ENCODE data around the gene PMF1.
A peak's percentile ranks its signal among the peaks of the same experiment; 100 is the strongest.

The PMF1 gene

DNA sequence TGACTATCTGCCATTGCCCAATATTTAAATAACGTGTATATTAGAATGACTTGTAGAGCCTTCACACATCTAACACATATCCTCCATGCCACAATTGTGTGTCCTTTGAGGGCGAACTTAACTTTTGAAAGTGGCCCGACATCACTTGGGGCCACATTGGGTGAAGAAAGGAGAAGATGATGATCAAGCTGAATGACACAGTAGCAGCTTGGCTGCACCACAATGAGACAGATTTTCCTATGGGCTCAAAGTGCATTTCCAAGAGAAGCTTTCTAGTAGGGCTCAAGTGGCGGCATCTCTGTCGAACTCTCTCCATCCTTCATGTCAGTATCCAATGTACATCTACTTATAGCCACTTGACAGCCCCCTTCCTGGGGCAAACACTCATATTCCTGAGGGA lies 25.4 kb downstream of the PMF1 start:
- DNase-seq, result no peak

- DNase-seq, result peak; percentile 41
Measured at GRCh38 chr1:156241311-156241811, 28.6 kb downstream of the PMF1 start.

DNA sequence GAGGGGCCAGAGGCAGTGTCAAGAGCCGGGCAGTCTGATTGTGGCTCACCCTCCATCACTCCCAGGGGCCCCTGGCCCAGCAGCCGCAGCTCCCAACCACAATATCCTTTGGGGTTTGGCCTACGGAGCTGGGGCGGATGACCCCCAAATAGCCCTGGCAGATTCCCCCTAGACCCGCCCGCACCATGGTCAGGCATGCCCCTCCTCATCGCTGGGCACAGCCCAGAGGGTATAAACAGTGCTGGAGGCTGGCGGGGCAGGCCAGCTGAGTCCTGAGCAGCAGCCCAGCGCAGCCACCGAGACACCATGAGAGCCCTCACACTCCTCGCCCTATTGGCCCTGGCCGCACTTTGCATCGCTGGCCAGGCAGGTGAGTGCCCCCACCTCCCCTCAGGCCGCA lies 29.1 kb downstream of the PMF1 start, which contains the start of gene BGLAP:
Gene BGLAP (plus strand): TSS at position 259 of the 400 bp plus-strand sequence. CDS start 48 bp downstream, at position 307.
- DNase-seq, result no peak

DNA sequence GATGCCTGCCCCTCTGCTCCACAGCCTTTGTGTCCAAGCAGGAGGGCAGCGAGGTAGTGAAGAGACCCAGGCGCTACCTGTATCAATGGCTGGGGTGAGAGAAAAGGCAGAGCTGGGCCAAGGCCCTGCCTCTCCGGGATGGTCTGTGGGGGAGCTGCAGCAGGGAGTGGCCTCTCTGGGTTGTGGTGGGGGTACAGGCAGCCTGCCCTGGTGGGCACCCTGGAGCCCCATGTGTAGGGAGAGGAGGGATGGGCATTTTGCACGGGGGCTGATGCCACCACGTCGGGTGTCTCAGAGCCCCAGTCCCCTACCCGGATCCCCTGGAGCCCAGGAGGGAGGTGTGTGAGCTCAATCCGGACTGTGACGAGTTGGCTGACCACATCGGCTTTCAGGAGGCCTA lies 29.9 kb downstream of the PMF1 start:
- DNase-seq, result no peak

DNA sequence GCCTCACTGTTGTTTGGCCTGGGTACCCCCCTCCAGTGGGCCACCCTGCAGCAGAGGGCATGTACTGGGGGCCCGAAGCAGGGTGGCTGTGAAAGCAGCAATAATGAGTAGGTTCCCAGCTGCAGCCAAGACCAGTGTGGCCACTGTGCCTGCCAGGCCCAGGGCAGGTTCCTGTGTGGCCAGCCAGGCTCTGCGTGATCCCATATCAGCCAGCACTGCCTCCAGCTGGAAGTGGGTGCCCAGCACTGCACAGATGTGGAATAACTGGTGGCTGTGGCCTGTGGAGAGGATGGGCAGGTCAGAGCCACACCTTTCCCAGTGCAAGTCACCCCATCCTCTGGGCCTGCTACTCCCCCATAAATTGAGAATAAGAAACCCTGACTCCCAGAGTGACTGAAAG lies 31.3 kb downstream of the PMF1 start:
- DNase-seq, result no peak

DNA sequence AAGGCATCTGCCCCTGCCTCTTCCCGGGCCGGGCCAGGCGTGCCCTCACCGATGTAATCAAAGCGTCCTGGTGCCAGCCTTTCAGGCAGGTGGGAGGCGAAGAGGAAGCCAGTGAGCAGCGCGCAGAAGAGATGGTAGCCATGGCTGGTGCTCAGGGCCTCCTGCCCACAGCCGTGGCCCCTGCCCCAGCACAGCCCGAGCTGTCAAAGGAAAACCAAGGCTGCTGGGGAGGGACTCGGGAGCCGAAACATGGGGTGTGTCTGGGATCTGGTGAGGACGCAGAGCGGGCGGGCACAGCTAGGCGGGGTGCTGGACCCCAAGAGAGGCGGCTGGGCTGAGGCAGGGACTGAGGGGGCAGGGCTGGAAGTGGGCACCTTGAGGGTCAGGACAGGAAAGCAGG lies 31.9 kb downstream of the PMF1 start:
- no peak for DNase-seq

DNA sequence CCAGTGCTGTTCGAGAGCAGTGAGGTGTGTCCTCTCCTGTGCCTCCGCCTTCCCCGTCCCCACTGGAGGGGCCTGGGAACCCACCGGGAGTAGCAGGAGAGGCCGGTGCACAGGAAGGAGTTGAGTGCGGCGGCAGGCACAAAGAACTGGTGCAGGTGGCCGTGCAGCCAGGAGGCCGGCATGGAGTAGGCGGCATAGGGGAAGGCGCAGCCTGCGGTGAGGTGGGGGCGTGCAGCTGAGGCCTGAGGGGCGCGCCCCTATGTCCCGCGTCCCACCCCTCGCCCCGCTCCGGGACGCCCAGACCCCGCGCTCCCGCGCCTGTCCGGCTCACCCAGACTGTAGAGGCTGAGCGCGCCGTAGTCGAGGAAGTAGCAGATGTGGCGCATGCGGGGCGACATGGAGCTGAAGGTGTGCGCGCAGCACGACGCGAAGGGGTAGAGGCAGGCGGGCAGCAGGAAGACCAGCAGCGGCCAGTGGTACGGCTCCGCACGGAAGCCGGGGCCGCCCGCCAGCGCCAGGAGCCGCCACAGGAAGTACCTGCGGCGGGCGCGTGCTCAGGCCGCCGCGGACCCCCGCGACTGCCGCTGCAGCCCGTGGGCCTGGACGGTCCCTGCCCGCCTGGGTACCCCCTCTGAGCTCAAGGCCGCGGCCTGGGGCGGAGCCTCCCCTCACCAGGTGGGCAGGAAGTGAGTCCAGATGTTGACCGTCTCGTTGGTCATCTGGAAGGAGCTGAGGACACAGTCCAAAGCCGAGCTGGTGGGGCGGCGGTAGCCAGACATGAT lies 32.8 kb downstream of the PMF1 start:
- no peak for DNase-seq

- no peak for DNase-seq
Measured at GRCh38 chr1:156246241-156246780, 33.5 kb downstream of the PMF1 start.

DNA sequence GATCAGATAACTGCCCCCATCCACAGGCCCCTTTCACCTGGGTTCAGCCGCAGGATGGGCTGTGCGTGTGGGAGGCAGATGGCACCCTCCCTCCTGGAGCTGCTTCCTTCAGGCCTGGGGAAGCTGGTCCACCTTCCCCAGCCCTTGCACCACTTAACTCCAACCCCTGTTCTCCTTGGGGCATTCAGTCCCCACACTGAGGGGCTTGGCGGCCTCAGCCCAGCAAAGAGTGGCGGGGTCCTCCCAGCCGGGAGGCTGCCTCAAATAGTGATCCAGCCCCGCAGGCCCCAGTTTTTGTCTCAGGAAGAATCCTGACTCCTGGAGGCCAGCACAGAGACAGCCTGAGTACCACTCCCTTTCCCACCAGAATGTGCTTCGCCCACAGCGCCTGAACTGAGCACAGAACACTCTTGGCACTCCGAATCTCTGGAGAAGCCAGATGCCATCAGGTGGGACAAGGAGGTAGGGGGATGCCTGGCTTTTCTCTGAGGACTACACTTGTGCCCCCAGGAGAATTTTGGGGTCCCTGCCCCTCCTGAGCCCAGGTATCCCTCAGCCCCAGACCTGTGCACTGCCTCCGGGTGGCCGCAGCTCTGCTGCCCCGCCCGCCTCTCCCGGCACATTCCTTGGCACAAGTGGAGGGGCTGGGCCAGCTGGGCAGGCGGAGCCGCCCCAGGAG lies 34.1 kb downstream of the PMF1 start:
- no peak for DNase-seq

DNA sequence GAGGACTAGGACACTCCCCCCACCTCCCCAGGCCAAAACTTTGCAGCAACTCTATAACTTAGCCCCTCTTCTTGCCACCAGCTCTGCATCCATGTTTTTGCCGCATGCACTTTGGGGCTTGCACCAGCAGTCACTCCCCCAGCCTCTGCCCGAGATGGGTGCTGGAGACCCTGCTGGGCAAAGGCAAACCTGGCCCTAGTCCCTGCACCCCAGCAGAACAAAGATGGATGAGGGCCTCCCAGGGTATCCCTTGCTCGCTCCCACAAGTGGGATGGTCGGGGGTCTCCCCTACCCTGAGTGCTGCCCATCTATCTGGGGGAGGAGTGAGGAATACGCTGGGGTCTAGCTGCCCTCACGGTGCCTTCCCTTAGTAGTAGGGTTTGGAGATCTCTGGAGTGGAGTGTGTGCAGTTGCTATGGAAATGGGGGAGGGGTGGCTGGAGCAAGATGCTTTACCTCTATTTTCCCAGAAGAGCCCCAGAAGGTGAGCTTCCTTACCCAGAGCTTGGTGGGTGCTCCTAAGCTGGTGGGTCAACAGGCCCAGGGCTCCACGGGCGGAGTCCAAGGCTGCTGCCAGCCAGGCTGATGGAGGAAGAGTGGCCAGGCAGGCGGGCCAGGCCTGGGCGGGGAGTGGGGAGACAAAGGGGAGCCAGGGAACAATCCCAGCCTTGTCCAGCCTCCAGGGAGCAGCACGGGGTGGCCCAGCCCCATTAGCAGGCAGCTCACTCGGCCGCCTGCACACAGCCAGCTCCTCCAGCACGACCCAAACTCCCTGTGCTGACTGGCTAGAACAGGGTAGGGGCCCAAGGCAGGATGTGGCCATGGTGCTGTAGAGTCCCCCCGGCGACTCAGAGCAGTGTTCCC lies 34.9 kb downstream of the PMF1 start, which contains the start of gene PAQR6:
Gene PAQR6 (minus strand): TSS at position 597 of the 863 bp plus-strand sequence. CDS start 1,325 bp downstream, outside the sequence.
- no peak for DNase-seq

- no peak for DNase-seq
Measured at GRCh38 chr1:156248323-156248683, 35.5 kb downstream of the PMF1 start.

DNA sequence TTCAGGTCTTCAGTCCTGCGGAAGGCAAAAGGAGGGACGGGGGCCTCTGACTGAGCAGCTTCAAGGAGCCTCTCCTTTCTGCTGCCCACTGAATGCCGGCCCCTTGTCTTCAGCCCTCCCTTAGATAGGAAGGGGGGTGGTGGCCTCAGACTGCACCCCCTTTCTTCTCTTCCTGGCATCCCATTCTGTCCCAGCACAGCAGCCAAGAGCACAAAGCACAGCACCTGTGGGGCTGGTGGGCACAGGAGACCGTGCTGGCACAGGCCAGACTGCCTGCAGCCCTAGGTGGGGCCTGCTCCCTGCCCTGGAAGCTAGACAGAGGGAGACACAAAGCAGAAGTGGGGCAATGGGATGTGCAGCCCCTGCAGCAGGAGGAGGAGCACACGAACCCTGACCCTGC lies 36.8 kb downstream of the PMF1 start:
- no peak for DNase-seq

GRCh38 chr1:156251527-156251926 lies 38.7 kb downstream of the PMF1 start:
- no peak for DNase-seq

DNA sequence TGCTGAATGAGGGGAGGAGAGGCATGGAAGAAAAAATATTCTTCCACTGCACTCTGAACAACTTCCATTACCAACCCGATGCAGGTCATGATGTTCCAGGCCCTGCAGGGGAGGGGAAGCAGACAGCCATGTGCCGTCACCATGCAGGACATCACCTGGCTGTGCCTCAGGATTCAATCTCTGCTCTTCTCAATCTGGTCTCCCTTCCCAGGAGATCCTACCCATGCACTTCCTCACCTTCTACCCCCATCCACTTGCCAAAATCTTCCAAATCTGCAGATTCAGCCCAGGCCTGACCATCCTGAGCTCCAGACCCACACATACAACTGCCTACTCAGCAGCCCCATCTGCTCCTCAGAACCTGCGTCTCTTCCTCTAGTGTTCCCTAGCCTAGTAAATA lies 40.8 kb downstream of the PMF1 start:
- no peak for DNase-seq

- no peak for DNase-seq
Measured at GRCh38 chr1:156257711-156258110, 44.9 kb downstream of the PMF1 start.

DNA sequence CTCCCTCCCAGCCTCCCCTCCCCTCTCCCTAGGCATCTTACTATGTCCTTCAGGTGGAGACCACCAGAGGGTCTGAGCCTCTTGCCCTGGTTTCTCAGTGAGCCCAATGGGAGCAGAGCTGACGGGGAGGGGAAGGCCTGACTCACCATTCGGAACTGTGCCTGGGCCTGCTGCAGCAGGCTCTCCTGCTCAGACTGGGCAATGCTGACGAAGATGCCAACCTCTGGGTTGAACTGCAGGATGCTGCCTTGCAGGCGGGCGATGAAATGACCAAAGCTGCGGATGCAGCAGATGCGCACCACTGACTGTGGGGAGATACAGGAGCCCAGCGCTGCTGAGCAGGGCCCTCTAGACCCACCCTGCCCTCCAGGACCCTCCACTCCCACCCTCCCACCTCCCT lies 46.1 kb downstream of the PMF1 start:
- no peak for DNase-seq

- DNase-seq, result no peak
Measured at GRCh38 chr1:156259805-156260204, 47.0 kb downstream of the PMF1 start.

DNA sequence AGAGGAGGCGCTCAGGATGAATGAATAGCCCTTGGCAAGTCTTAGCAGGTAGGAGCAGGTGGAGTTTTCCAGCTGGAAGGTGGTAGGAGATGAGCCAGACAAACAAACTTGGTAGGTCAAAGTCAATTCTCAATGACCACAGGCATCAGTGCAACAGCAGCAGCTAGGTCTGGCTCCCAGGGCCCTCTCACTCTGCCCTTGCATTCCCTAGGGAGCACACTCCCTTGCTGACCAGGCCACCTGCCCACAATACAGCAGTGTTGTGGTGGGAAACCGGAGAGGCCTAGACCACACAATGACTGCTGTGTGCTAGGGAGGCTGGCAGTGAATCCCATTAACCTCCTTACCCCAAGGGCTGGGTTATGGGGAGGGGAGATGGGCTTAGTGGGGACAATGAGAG lies 48.1 kb downstream of the PMF1 start:
- DNase-seq, result no peak

- DNase-seq, result peak; percentile 79
Measured at GRCh38 chr1:156262461-156263287, 49.9 kb downstream of the PMF1 start.

DNA sequence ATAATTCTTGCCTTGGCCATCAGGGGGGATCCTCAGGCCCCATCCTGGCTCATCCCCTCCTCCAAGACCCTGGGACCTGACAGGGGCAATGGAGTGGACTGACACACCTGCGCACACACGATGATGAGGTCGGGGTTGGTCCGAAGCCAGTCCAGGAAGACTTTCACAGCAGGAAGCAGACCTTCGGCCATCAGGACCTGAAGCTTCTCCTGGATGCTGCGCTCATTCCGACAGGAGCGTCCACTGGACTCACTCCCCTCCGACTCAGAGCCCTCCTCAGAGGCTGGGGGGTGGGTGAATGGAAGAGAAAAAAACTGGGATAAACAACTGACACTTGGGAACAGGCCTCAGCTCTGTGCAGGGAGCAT lies 50.5 kb downstream of the PMF1 start:
- DNase-seq, result no peak

DNA sequence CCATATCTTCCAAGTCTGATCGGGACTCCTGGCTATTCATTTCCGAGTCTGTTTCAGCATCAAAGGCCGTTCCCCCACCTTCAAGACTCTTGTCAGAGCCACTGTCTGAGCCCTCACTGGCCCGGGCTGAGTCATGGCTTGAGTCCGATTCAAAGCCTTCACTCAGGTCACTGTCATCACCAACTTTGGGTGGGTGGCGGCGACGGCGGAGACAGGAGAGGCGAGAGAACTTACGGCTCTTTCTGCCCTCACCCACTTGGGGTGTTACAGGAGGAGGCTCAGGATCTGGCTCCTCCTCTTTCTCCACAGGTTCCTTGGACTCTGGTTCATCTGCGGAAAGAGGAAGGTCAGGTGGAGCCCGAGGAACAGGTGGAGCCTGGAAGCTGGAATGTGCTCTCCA lies 53.2 kb downstream of the PMF1 start:
- DNase-seq, result no peak

DNA sequence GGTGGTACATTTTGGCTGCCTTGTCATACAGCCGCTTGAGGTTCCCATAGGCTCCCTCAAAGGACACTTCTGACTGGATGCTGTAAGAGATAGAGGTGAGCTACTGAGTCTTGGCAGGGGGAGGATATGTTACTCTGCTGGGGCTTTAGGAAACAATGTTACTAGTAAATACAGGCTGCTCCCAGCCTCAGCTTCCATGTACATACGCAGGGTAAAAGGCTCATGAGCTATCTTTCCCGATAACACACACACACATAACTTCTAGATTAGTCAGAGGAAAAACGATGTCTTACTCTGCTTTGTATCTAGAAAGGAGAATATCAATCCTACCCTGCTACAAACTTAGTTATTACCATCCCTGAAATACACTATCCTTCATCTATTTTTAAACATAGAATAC lies 55.5 kb downstream of the PMF1 start:
- DNase-seq, result no peak
